HEK293 (cell line): Measurements from ENCODE around the gene YEATS4.

Source experiments
- CTCF ChIA-PET: fragments of 350-600 bp; formaldehyde crosslinking; extraction: SDS; loops from one replicate; lab custom pipeline; 2021; ENCODE audit warnings: antibody characterized with exemption; lab: Yijun Ruan, JAX
- POLR2A ChIA-PET: fragments of 300-600 bp; formaldehyde crosslinking; extraction: SDS; loops from one replicate; lab custom pipeline; 2020; ENCODE audit warnings: antibody characterized with exemption, inconsistent platforms; lab: Yijun Ruan, JAX
- H3K27ac ChIP-seq: fragments of 200-500 bp; sonication (Bioruptor generic); 2 replicates; pipeline ENCODE4 v1.5.1; 2014; ENCODE audit warnings: low read depth, low read length, control low read depth, inconsistent platforms; ENCODE audit errors: extremely low read depth
- H3K36me3 ChIP-seq, 2 experiments: fragments of 200-500 bp in 1 of 2; sonication (Bioruptor generic) in 1 of 2; 1 replicate in 1 of 2; 2 replicates in 1 of 2; pipeline ENCODE4 v1.5.1; 2014 to 2017; ENCODE audit warnings: inconsistent platforms in 2 of 2, low read length in 2 of 2; ENCODE audit not compliant: control insufficient read depth in 2 of 2, insufficient read depth in 1 of 2
- H3K4me1 ChIP-seq: fragments of 200-500 bp; sonication (Bioruptor generic); 2 replicates; pipeline ENCODE4 v1.5.1; 2014; ENCODE audit warnings: mild to moderate bottlenecking, low read length, inconsistent platforms; ENCODE audit not compliant: control insufficient read depth, insufficient read depth
- H3K4me3 ChIP-seq: 2 replicates; pipeline ENCODE4 v1.5.1; 2011; ENCODE audit warnings: low read depth, mild to moderate bottlenecking, control low read depth, low read length, moderate library complexity
- H3K9me3 ChIP-seq: fragments of 200-500 bp; sonication (Bioruptor generic); 2 replicates; pipeline ENCODE4 v1.5.1; 2014; ENCODE audit warnings: low read depth, low read length, inconsistent platforms; ENCODE audit not compliant: control insufficient read depth, insufficient read depth
- MEIS1 ChIP-seq: sonication (generic); formaldehyde crosslinking; IDR thresholded peaks from 2 replicates; pipeline ENCODE4 v1.8.1; 2022; ENCODE audit warnings: missing genetic modification reagents, mild to moderate bottlenecking, borderline replicate concordance
- ZBTB20 ChIP-seq: fragments of 450-650 bp; formaldehyde crosslinking; IDR thresholded peaks from 2 replicates; pipeline ENCODE4 v1.5.1; 2016; ENCODE audit warnings: missing biosample characterization, missing genetic modification characterization
- ZBTB26 ChIP-seq: fragments of 450-650 bp; formaldehyde crosslinking; optimal IDR thresholded peaks from 2 replicates; pipeline ENCODE3; 2016; ENCODE audit warnings: missing biosample characterization, mild to moderate bottlenecking, missing genetic modification characterization
- ZIC2 ChIP-seq: fragments of 450-650 bp; formaldehyde crosslinking; IDR thresholded peaks from 2 replicates; pipeline ENCODE4 v1.5.1; 2016; ENCODE audit warnings: missing biosample characterization, missing genetic modification characterization
- ZNF169 ChIP-seq: fragments of 450-650 bp; formaldehyde crosslinking; IDR thresholded peaks from 2 replicates; pipeline ENCODE4 v1.5.1; 2016; ENCODE audit warnings: missing biosample characterization, missing genetic modification characterization
- ZNF488 ChIP-seq: fragments of 450-650 bp; formaldehyde crosslinking; IDR thresholded peaks from 2 replicates; pipeline ENCODE4 v1.5.1; 2016; ENCODE audit warnings: missing biosample characterization, missing genetic modification characterization
- ZNF76 ChIP-seq: fragments of 450-650 bp; formaldehyde crosslinking; IDR thresholded peaks from 2 replicates; pipeline ENCODE4; 2016; ENCODE audit warnings: low read depth, missing biosample characterization, missing genetic modification characterization, borderline replicate concordance
- ZNF777 ChIP-seq: fragments of 450-650 bp; formaldehyde crosslinking; IDR thresholded peaks from 2 replicates; pipeline ENCODE4 v1.5.1; 2017; ENCODE audit warnings: missing biosample characterization, missing genetic modification characterization, borderline replicate concordance
- TF ChIP-seq, protein P1 (sequence below): fragments of 450-650 bp; formaldehyde crosslinking; IDR thresholded peaks from 2 replicates; pipeline ENCODE4 v1.5.1; 2016; ENCODE audit warnings: missing biosample characterization, missing genetic modification characterization
- TF ChIP-seq, protein P2 (sequence below): fragments of 450-650 bp; formaldehyde crosslinking; IDR thresholded peaks from 2 replicates; pipeline ENCODE4 v1.5.1; 2016; ENCODE audit warnings: missing biosample characterization, missing genetic modification characterization
- TF ChIP-seq, protein P3 (sequence below): fragments of 450-650 bp; formaldehyde crosslinking; IDR thresholded peaks from 2 replicates; pipeline ENCODE4 v1.5.1; 2016; ENCODE audit warnings: missing biosample characterization, missing genetic modification characterization, low read depth
- TF ChIP-seq, protein P4 (sequence below): fragments of 450-650 bp; formaldehyde crosslinking; IDR thresholded peaks from 2 replicates; pipeline ENCODE4 v1.5.1; 2016; ENCODE audit warnings: missing biosample characterization, missing genetic modification characterization

The YEATS4 gene

DNA sequence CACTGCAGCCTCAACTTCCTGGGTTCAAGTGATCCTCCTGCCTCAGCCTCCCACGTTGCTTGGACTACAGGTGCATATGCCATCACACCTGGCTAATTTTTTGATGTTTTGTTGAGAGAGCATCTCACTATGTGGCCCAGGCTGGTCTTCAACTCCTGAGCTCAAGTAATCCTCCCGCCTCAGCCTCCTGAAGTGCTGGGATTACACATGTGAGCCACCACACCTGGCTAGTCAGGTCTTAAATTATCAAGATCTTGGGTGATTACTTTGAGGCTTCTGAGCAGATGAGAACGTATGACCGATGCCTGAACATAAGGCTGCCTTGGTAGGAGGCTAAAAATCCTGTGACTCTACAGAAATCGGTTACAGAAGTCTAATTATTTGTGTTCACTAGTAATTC is 57.7 kb downstream of the YEATS4 start:
- Histone ChIP-seq H3K36me3 (no peaks in the 10 kb centered on the region; a peak in 1 of 3 replicates), H3K4me1 (no peaks in the 10 kb centered on the region), H3K4me3 (no peak overlapping the region), H3K27ac (no peak overlapping the region), H3K9me3 (no peaks in the 10 kb centered on the region)
- POLR2A ChIA-PET = no interaction called here
- no peak for TF ChIP-seq ZNF76 (tag by site-specific recombination)
- TF ChIP-seq, protein P1, sequence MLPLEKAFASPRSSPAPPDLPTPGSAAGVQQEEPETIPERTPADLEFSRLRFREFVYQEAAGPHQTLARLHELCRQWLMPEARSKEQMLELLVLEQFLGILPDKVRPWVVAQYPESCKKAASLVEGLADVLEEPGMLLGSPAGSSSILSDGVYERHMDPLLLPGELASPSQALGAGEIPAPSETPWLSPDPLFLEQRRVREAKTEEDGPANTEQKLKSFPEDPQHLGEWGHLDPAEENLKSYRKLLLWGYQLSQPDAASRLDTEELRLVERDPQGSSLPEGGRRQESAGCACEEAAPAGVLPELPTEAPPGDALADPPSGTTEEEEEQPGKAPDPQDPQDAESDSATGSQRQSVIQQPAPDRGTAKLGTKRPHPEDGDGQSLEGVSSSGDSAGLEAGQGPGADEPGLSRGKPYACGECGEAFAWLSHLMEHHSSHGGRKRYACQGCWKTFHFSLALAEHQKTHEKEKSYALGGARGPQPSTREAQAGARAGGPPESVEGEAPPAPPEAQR (tag by site-specific recombination) = no peak
- TF ChIP-seq ZIC2 (tag by site-specific recombination) = no peak
- TF ChIP-seq, protein P2, sequence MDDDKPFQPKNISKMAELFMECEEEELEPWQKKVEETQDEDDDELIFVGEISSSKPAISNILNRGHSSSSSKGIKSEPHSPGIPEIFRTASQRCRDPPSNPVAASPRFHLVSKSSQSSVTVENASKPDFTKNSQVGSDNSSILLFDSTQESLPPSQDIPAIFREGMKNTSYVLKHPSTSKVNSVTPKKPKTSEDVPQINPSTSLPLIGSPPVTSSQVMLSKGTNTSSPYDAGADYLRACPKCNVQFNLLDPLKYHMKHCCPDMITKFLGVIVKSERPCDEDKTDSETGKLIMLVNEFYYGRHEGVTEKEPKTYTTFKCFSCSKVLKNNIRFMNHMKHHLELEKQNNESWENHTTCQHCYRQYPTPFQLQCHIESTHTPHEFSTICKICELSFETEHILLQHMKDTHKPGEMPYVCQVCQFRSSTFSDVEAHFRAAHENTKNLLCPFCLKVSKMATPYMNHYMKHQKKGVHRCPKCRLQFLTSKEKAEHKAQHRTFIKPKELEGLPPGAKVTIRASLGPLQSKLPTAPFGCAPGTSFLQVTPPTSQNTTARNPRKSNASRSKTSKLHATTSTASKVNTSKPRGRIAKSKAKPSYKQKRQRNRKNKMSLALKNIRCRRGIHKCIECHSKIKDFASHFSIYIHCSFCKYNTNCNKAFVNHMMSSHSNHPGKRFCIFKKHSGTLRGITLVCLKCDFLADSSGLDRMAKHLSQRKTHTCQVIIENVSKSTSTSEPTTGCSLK (tag by site-specific recombination) = no peak
- TF ChIP-seq ZNF169 (tag by site-specific recombination) = no peak
- no peak for TF ChIP-seq ZBTB20 (tag by site-specific recombination)
- TF ChIP-seq ZBTB26 = no peak
- no peak for TF ChIP-seq ZNF488
- no peak for TF ChIP-seq MEIS1 (CRISPR knock-in tag)
- TF ChIP-seq, protein P3, sequence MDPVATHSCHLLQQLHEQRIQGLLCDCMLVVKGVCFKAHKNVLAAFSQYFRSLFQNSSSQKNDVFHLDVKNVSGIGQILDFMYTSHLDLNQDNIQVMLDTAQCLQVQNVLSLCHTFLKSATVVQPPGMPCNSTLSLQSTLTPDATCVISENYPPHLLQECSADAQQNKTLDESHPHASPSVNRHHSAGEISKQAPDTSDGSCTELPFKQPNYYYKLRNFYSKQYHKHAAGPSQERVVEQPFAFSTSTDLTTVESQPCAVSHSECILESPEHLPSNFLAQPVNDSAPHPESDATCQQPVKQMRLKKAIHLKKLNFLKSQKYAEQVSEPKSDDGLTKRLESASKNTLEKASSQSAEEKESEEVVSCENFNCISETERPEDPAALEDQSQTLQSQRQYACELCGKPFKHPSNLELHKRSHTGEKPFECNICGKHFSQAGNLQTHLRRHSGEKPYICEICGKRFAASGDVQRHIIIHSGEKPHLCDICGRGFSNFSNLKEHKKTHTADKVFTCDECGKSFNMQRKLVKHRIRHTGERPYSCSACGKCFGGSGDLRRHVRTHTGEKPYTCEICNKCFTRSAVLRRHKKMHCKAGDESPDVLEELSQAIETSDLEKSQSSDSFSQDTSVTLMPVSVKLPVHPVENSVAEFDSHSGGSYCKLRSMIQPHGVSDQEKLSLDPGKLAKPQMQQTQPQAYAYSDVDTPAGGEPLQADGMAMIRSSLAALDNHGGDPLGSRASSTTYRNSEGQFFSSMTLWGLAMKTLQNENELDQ (tag by site-specific recombination) = no peak
- TF ChIP-seq, all 188 proteins: peak for 0
- CTCF ChIA-PET = interaction anchor here (0.6 to 1.7 kb wide), 5 partner anchors 10 to 154 kb away, joined by 3 to 5 read pairs (median 4); no protein-coding TSS in a partner anchor

DNA sequence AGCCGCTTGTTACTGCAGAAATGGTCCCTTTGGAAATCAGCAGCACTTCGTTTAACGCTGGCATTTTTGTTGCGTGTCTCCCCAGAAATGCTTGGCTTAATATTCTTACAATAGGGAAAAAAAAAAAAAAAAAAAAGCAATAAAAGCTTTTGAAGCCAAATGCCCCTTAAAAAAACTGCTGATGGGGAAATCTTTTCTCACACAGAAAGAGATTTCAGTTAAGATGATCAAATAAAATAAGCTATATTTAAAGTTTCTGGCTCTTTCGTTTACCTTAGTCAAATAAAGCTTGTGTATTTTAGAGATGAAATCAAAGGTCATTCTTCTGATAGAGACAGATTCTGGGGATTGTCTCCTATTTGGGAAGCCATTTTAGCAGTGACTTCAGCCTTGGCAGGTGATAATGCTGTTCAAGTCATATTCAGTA is 58.2 kb downstream of the YEATS4 start:
- Histone ChIP-seq H3K4me3 (no peak overlapping the region), H3K27ac (no peak overlapping the region), H3K4me1 (no peaks in the 10 kb centered on the region), H3K36me3 (no peaks in the 10 kb centered on the region; a peak in 1 of 3 replicates), H3K9me3 (no peaks in the 10 kb centered on the region)
- POLR2A ChIA-PET = no interaction called here
- TF ChIP-seq, protein P4, sequence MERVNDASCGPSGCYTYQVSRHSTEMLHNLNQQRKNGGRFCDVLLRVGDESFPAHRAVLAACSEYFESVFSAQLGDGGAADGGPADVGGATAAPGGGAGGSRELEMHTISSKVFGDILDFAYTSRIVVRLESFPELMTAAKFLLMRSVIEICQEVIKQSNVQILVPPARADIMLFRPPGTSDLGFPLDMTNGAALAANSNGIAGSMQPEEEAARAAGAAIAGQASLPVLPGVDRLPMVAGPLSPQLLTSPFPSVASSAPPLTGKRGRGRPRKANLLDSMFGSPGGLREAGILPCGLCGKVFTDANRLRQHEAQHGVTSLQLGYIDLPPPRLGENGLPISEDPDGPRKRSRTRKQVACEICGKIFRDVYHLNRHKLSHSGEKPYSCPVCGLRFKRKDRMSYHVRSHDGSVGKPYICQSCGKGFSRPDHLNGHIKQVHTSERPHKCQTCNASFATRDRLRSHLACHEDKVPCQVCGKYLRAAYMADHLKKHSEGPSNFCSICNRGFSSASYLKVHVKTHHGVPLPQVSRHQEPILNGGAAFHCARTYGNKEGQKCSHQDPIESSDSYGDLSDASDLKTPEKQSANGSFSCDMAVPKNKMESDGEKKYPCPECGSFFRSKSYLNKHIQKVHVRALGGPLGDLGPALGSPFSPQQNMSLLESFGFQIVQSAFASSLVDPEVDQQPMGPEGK = no peak
- TF ChIP-seq ZNF777 = no peak
- TF ChIP-seq, protein P1 (tag by site-specific recombination) = no peak
- CTCF ChIA-PET = interaction anchor here (0.6 to 1.7 kb wide), 5 partner anchors 27 to 154 kb away, joined by 3 to 5 read pairs (median 4); no protein-coding TSS in a partner anchor
